HepG2 (cell line): ENCODE measurements around the gene SNIP1. TPM values are rescaled to one million over a fixed set of nuclear protein-coding genes. Genes with fewer than 3 reads are reported as not detected.

Experiments used
- CHD2 ChIP-seq: IDR thresholded peaks from 2 replicates; pipeline ENCODE4 v1.6.1; 2011; ENCODE audit warnings: low read depth, low read length, improper control_type of control experiment
- CREM ChIP-seq, 2 experiments: sonication (generic) in 1 of 2; formaldehyde crosslinking in 1 of 2; IDR thresholded peaks; 2 replicates each; pipeline versions ENCODE4 v1.4.0 to v1.6.1; 2016 to 2020; ENCODE audit warnings: antibody characterized with exemption in 1 of 2, mild to moderate bottlenecking in 1 of 2, missing genetic modification reagents in 1 of 2
- FOXK1 ChIP-seq: sonication (generic); formaldehyde crosslinking; IDR thresholded peaks from 2 replicates; pipeline ENCODE4 v1.4.0; 2020; ENCODE audit warnings: low read depth, missing genetic modification reagents, borderline replicate concordance
- KLF6 ChIP-seq: IDR thresholded peaks from 2 replicates; pipeline ENCODE4 v1.8.0; 2016; ENCODE audit warnings: missing biosample characterization, missing genetic modification reagents
- POGZ ChIP-seq: sonication (generic); formaldehyde crosslinking; IDR thresholded peaks from 2 replicates; pipeline ENCODE4 v1.4.0; 2020; ENCODE audit warnings: mild to moderate bottlenecking, missing genetic modification reagents
- SOX6 ChIP-seq, 2 experiments: fragments of 450-650 bp in 1 of 2; sonication (generic) in 1 of 2; formaldehyde crosslinking in 1 of 2; IDR thresholded peaks; 2 replicates each; pipeline versions ENCODE4 v1.4.0 to v1.6.1; 2017 to 2020; ENCODE audit warnings: antibody characterized with exemption in 1 of 2, mild to moderate bottlenecking in 1 of 2, missing genetic modification reagents in 1 of 2
- ZNF3 ChIP-seq: IDR thresholded peaks from 2 replicates; pipeline ENCODE4 v1.7.0; 2017; ENCODE audit warnings: inconsistent platforms
- polyA plus RNA-seq, 8 experiments: library from polyadenylated mRNA; depleted of rRNA in 3 of 8; stranded (reverse) in 7 of 8; unstranded in 1 of 8; fragments of >200 nt; fragmentation: Illumina TruSeq in 4 of 8; extraction: Trizol in 4 of 8; gene quantifications; 2 replicates each; pipeline versions ENCODE4 v1.2.1 to v1.2.3, GENCODE V29; 2011 to 2016; ENCODE audit warnings: low read depth in 4 of 8, missing spikeins in 1 of 8, mixed read lengths in 1 of 8; ENCODE audit not compliant: insufficient read depth in 1 of 8
- total RNA-seq, 5 experiments: library from RNA; depleted of rRNA; stranded (reverse); fragments of >200 nt; fragmentation: Illumina TruSeq; extraction: Trizol; gene quantifications; 2 replicates each; pipeline ENCODE4 v1.2.3, GENCODE V29; 2016; ENCODE audit warnings: low read depth in 1 of 5
- TF ChIP-seq, protein P1 (sequence below), 2 experiments: fragments of 450-650 bp in 1 of 2; sonication (generic) in 1 of 2; formaldehyde crosslinking in 1 of 2; IDR thresholded peaks; 2 replicates each; pipeline versions ENCODE4 v1.6.1 to v1.8.0; 2016 to 2022; ENCODE audit warnings: antibody characterized with exemption in 1 of 2, mild to moderate bottlenecking in 1 of 2, missing genetic modification reagents in 1 of 2
- TF ChIP-seq, protein P2 (sequence below): sonication (generic); formaldehyde crosslinking; IDR thresholded peaks from 2 replicates; pipeline ENCODE4 v1.9.0; 2021; ENCODE audit warnings: missing genetic modification reagents, borderline replicate concordance

SNIP1 gene
- total and polyA plus RNA-seq, 2 of the 13 experiments (the other 11 are each of a cell fraction or from before 2014, with no cell fraction given), result 5.5 to 11.2 TPM

DNA sequence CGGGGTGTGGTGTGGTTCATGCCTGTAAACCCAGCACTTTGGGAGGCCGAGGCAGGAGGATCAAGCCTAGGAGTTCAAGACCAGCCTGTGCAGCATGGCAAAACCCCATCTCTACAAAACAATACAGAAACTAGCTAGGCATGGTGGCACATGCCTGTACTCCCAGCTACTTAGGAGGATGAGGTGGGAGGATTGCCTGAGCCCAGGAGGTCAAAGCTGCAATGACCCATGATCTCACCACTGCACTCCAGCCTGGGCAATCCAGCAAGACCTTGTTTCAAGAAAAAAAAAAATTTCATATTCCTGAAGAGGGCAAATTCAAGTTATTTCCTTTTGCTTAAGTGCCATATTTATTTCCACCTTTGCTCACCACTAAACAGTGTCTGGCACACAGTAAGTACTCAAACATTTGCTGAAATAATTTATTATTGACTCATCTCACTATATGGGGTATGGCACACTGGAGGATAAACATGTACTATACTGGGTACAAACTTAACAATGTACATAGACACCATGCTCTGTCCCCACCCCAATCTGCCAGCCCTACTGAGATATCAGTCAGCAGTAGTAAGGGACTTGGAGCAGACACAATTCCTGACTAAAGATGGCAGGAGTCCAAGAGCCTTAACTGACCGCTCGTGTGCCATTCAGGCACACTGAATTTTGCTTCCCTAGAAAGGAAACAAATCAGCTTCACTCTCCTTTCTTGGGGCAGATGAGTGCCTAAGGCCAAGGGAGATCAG lies 55.0 kb downstream of the SNIP1 start (continued):
- TF ChIP-seq, protein P1, sequence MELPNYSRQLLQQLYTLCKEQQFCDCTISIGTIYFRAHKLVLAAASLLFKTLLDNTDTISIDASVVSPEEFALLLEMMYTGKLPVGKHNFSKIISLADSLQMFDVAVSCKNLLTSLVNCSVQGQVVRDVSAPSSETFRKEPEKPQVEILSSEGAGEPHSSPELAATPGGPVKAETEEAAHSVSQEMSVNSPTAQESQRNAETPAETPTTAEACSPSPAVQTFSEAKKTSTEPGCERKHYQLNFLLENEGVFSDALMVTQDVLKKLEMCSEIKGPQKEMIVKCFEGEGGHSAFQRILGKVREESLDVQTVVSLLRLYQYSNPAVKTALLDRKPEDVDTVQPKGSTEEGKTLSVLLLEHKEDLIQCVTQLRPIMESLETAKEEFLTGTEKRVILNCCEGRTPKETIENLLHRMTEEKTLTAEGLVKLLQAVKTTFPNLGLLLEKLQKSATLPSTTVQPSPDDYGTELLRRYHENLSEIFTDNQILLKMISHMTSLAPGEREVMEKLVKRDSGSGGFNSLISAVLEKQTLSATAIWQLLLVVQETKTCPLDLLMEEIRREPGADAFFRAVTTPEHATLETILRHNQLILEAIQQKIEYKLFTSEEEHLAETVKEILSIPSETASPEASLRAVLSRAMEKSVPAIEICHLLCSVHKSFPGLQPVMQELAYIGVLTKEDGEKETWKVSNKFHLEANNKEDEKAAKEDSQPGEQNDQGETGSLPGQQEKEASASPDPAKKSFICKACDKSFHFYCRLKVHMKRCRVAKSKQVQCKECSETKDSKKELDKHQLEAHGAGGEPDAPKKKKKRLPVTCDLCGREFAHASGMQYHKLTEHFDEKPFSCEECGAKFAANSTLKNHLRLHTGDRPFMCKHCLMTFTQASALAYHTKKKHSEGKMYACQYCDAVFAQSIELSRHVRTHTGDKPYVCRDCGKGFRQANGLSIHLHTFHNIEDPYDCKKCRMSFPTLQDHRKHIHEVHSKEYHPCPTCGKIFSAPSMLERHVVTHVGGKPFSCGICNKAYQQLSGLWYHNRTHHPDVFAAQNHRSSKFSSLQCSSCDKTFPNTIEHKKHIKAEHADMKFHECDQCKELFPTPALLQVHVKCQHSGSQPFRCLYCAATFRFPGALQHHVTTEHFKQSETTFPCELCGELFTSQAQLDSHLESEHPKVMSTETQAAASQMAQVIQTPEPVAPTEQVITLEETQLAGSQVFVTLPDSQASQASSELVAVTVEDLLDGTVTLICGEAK (IDR thresholded peaks at IDR 0.05), result no peak
- TF ChIP-seq, protein P1 (CRISPR knock-in tag; IDR thresholded peaks at IDR 0.05), result no peak
- TF ChIP-seq ZNF3 (CRISPR knock-in tag) (no peak), SOX6 (IDR thresholded peaks at IDR 0.05) (no peak), SOX6 (CRISPR knock-in tag; IDR thresholded peaks at IDR 0.05) (no peak), KLF6 (CRISPR knock-in tag) (no peak), CREM (IDR thresholded peaks at IDR 0.05) (no peak), CREM (CRISPR knock-in tag; IDR thresholded peaks at IDR 0.05) (no peak), FOXK1 (CRISPR knock-in tag) (no peak), POGZ (no peak), CHD2 (no peak)
- TF ChIP-seq, protein P2, sequence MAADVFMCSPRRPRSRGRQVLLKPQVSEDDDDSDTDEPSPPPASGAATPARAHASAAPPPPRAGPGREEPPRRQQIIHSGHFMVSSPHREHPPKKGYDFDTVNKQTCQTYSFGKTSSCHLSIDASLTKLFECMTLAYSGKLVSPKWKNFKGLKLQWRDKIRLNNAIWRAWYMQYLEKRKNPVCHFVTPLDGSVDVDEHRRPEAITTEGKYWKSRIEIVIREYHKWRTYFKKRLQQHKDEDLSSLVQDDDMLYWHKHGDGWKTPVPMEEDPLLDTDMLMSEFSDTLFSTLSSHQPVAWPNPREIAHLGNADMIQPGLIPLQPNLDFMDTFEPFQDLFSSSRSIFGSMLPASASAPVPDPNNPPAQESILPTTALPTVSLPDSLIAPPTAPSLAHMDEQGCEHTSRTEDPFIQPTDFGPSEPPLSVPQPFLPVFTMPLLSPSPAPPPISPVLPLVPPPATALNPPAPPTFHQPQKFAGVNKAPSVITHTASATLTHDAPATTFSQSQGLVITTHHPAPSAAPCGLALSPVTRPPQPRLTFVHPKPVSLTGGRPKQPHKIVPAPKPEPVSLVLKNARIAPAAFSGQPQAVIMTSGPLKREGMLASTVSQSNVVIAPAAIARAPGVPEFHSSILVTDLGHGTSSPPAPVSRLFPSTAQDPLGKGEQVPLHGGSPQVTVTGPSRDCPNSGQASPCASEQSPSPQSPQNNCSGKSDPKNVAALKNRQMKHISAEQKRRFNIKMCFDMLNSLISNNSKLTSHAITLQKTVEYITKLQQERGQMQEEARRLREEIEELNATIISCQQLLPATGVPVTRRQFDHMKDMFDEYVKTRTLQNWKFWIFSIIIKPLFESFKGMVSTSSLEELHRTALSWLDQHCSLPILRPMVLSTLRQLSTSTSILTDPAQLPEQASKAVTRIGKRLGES (CRISPR knock-in tag), result no peak
